ENCODE measurements around the gene DNAH10. TPM values are rescaled to one million over a fixed set of nuclear protein-coding genes. Genes with fewer than 3 reads are reported as not detected.
A peak's percentile ranks its signal among the peaks of the same experiment; 100 is the strongest.

DNAH10 gene
- total RNA-seq, 1 donor from 2014 or later = 0.51 TPM

- H3K36me3 Mint-ChIP-seq (ENCODE audit: low read depth) = peaks cover 19% of the 10 kb centered on the region
- no peaks in the 10 kb centered on the region for H3K27me3 Mint-ChIP-seq
- H3K4me1 Mint-ChIP-seq = peaks cover 37% of the 10 kb centered on the region
- no peaks in the 10 kb centered on the region for H3K9me3 Mint-ChIP-seq
- DNase-seq = no peak
- ATAC-seq (ENCODE audit: low read depth) = no peak
- ChIA-PET POLR2A (interaction anchor here (1.3 to 4.2 kb wide), 2 partner anchors 9 to 81 kb away, joined by 3 to 41 read pairs; partner anchors contain the start of genes EIF2B1 and GTF2H3), CTCF (no interaction called here)
- intact Hi-C loops (cut with micrococcal nuclease) = loop anchor here (1.0 kb wide), 1 partner anchor 22 kb away; no protein-coding TSS in a partner anchor
- no peak overlapping the region for H3K4me3 Mint-ChIP-seq
- H3K27ac Mint-ChIP-seq = no peak overlapping the region
- no peak for TF ChIP-seq CTCF (IDR thresholded peaks at IDR 0.05)
Observed at GRCh38 chr12:123715195-123715594, 46.9 kb upstream of the DNAH10 start.

GRCh38 chr12:123717350-123717749, 44.8 kb upstream of the DNAH10 start:
- H3K4me3 Mint-ChIP-seq = no peak overlapping the region
- no peaks in the 10 kb centered on the region for H3K9me3 Mint-ChIP-seq
- H3K36me3 Mint-ChIP-seq (ENCODE audit: low read depth) = peaks cover 34% of the 10 kb centered on the region
- ChIA-PET POLR2A (interaction anchor here (0.6 to 0.7 kb wide), 2 partner anchors 16 to 38 kb away, joined by 7 to 9 read pairs; no protein-coding TSS in a partner anchor), CTCF (no interaction called here)
- intact Hi-C loops (cut with micrococcal nuclease) = no loop called here
- H3K4me1 Mint-ChIP-seq = peaks cover 30% of the 10 kb centered on the region
- no peaks in the 10 kb centered on the region for H3K27me3 Mint-ChIP-seq
- ATAC-seq (ENCODE audit: low read depth) (no peak), DNase-seq (no peak)
- no peak for TF ChIP-seq CTCF (IDR thresholded peaks at IDR 0.05)
- no peak overlapping the region for H3K27ac Mint-ChIP-seq

- H3K4me1 Mint-ChIP-seq = peaks cover 23% of the 10 kb centered on the region
- H3K36me3 Mint-ChIP-seq (ENCODE audit: low read depth) = peaks cover 42% of the 10 kb centered on the region
- POLR2A ChIA-PET = no interaction called here
- TF ChIP-seq CTCF (IDR thresholded peaks at IDR 0.05) = no peak
- DNase-seq = no peak
- H3K9me3 Mint-ChIP-seq = no peaks in the 10 kb centered on the region
- no peak overlapping the region for H3K4me3 Mint-ChIP-seq
- no peak for ATAC-seq (ENCODE audit: low read depth)
- CTCF ChIA-PET = no interaction called here
- H3K27me3 Mint-ChIP-seq = no peaks in the 10 kb centered on the region
- no peak overlapping the region for H3K27ac Mint-ChIP-seq
- intact Hi-C loops (cut with micrococcal nuclease) = no loop called here
Observed at GRCh38 chr12:123720141-123720814, 41.8 kb upstream of the DNAH10 start.

- Mint-ChIP-seq H3K9me3 (no peaks in the 10 kb centered on the region), H3K27ac (no peak overlapping the region), H3K27me3 (no peaks in the 10 kb centered on the region), H3K36me3 (ENCODE audit: low read depth) (peaks cover 48% of the 10 kb centered on the region), H3K4me1 (peaks cover 22% of the 10 kb centered on the region), H3K4me3 (no peak overlapping the region)
- POLR2A ChIA-PET = no interaction called here
- ATAC-seq (ENCODE audit: low read depth) (no peak), DNase-seq (no peak)
- CTCF ChIA-PET = no interaction called here
- intact Hi-C loops (cut with micrococcal nuclease) = no loop called here
- no peak for TF ChIP-seq CTCF (IDR thresholded peaks at IDR 0.05)
Observed at GRCh38 chr12:123721245-123721644, 40.9 kb upstream of the DNAH10 start.

- no peaks in the 10 kb centered on the region for H3K27me3 Mint-ChIP-seq
- intact Hi-C loops (cut with micrococcal nuclease) = loop anchor here (1.0 kb wide), 1 partner anchor 11 kb away; the partner anchor contains the start of gene ATP6V0A2
- H3K27ac Mint-ChIP-seq = no peak overlapping the region
- H3K4me1 Mint-ChIP-seq = peaks cover 20% of the 10 kb centered on the region
- H3K4me3 Mint-ChIP-seq = no peak overlapping the region
- H3K9me3 Mint-ChIP-seq = no peaks in the 10 kb centered on the region
- DNase-seq (no peak), ATAC-seq (ENCODE audit: low read depth) (peak; percentile 45)
- ChIA-PET CTCF (no interaction called here), POLR2A (interaction anchor here (4.1 kb wide), 1 partner anchor 10 kb away, joined by 41 read pairs; the partner anchor contains the start of gene ATP6V0A2)
- H3K36me3 Mint-ChIP-seq (ENCODE audit: low read depth) = peaks cover 64% of the 10 kb centered on the region
- TF ChIP-seq CTCF (IDR thresholded peaks at IDR 0.05) = no peak
Observed at GRCh38 chr12:123723011-123723410, 39.1 kb upstream of the DNAH10 start.
